Measurements from ENCODE around the gene OR1D5. TPM values are rescaled to one million over a fixed set of nuclear protein-coding genes. Genes with fewer than 3 reads are reported as not detected.
"Not testable (repeated sequence)": the region's sequence is repeated elsewhere in the genome, so short reads cannot be mapped to it uniquely, and the experiment has no call there.

Gene OR1D5
- total and polyA plus RNA-seq, 2 of the 8 experiments (the other 6 are each of a cell fraction or from before 2014, with no cell fraction given): not detected

GRCh38 chr17:3030852-3031470 is 32.4 kb downstream of the OR1D5 start:
- not testable (repeated sequence) for H3K27ac ChIP-seq (ENCODE audit: low read depth, low read length); H4K20me1 ChIP-seq (replicated peaks in 1 of 2; ENCODE audit: control insufficient read depth in 1 of 2, insufficient read depth in 2 of 2, low read length in 2 of 2); H2BK15ac ChIP-seq (ENCODE audit: low read length); H3K23me2 ChIP-seq (ENCODE audit: low read depth, low read length); FAIRE-seq; H3K79me1 ChIP-seq (ENCODE audit: low read depth, low read length); H3K23ac ChIP-seq (ENCODE audit: insufficient read length); H2BK120ac ChIP-seq (replicated peaks; ENCODE audit: low read depth, low read length); H3K9ac ChIP-seq (replicated peaks in 1 of 4; ENCODE audit: extremely low read depth in 1 of 4, low read depth in 3 of 4, low read length in 3 of 4); H3K9me3 ChIP-seq (ENCODE audit: insufficient read depth in 2 of 2, low read depth in 1 of 2, low read length in 1 of 2); H3K4me2 ChIP-seq (ENCODE audit: insufficient read depth in 1 of 2, low read depth in 2 of 2, low read length in 2 of 2); H4K5ac ChIP-seq (ENCODE audit: insufficient read length, low read depth, low read length); H3K27me3 ChIP-seq (replicated peaks in 1 of 4; ENCODE audit: control insufficient read depth in 3 of 4, extremely low read depth in 1 of 4, insufficient read depth in 3 of 4, low read length in 3 of 4); H3K14ac ChIP-seq (ENCODE audit: insufficient read length); H3K56ac ChIP-seq (replicated peaks; ENCODE audit: insufficient read length, low read depth, low read length); H3K4me3 ChIP-seq (ENCODE audit: extremely low read depth in 1 of 4, insufficient read depth in 2 of 4, low read depth in 3 of 4, low read length in 4 of 4); H2BK12ac ChIP-seq (ENCODE audit: low read depth, low read length); H2AFZ ChIP-seq (ENCODE audit: low read length); H4K91ac ChIP-seq (replicated peaks; ENCODE audit: insufficient read length, low read length); H2BK5ac ChIP-seq (ENCODE audit: low read depth, low read length); H3K4ac ChIP-seq (replicated peaks; ENCODE audit: insufficient read length, low read depth, low read length); H3K79me2 ChIP-seq (ENCODE audit: control insufficient read depth in 1 of 2, insufficient read depth in 2 of 2, low read length in 2 of 2); H2BK20ac ChIP-seq (ENCODE audit: low read length); H3K4me1 ChIP-seq (replicated peaks in 1 of 4; ENCODE audit: control insufficient read depth in 3 of 4, insufficient read depth in 4 of 4, low read length in 3 of 4); H2AK5ac ChIP-seq (ENCODE audit: low read depth, low read length); H3K18ac ChIP-seq (ENCODE audit: extremely low read depth, low read length)
- WGBS, 2 experiments (ENCODE audit: extremely low coverage in 1 of 2, insufficient coverage in 1 of 2, insufficient read length in 1 of 2, insufficient replicate concordance in 2 of 2, low coverage in 1 of 2, low lambda C conversion rate in 2 of 2, missing lambda C conversion rate in 1 of 2): 90% methylated on average over 10 of the region's 14 CpGs; no CpG with 5 or more reads in 1 of the 2 experiments
- peak in 1 of 2 experiments; percentile 19 for DNase-seq (ENCODE audit: low read depth in 1 of 2, low spot score in 2 of 2)
- Histone ChIP-seq H3K36me3 (ENCODE audit: control insufficient read depth in 2 of 4, insufficient read depth in 4 of 4, low read length in 3 of 4) (peaks cover 0 to 20% (median 16%) of the 10 kb centered on the region in 4 experiments; a peak in 6 of 8 replicates), H4K8ac (ENCODE audit: extremely low read depth, insufficient read depth, low read length) (peak overlapping the region; percentile 68; the same call in 1 of the 2 replicates)
- POLR2A ChIA-PET (ENCODE audit: partially characterized antibody): interaction anchor here (1.5 kb wide), 1 partner anchor 10 kb away, joined by 3 read pairs; no protein-coding TSS in a partner anchor
- CTCF ChIA-PET (ENCODE audit: partially characterized antibody): interaction anchor here (1.1 to 3.9 kb wide), 4 partner anchors 12 to 198 kb away, joined by 3 to 15 read pairs (median 6); no protein-coding TSS in a partner anchor
